HG02884 (cell line): ENCODE measurements around the gene OR2A2.
"Not testable (repeated sequence)": the region's sequence is repeated elsewhere in the genome, so short reads cannot be mapped to it uniquely, and the experiment has no call there.

ENCODE experiments used
- ATAC-seq: cut with Tn5 transposase; IDR thresholded peaks from one replicate; pipeline ENCODE4 v1.9.1; 2021; ENCODE audit warnings: mild to moderate bottlenecking, moderate library complexity; ENCODE audit not compliant: unreplicated experiment

OR2A2 gene

GRCh38 chr7:144109283-144109682 lies at the start of gene OR2A2:
Gene OR2A2, plus strand, starts transcription at chr7:144109583. Its CDS starts 0 bp downstream, at chr7:144109583.
- ATAC-seq: no peak

DNA sequence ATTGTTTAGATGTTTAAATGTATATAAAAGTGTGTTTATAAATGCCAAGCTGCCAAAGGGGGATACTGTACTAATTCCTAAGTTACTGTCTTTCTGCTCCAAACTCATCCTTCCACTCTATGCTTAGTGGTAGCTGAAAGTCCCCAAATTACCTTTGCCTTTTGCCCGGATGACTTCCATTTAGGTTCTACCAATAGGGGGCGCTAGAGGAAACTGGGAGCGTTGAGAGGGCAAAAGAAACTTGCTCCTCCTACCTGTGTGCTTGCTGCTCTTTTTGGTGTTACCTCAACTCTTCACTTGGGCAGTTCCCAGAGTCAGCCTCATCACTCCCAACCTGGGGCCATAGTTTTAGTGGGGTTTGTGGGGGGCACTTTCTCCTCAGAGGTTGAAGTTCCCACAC lies 45.7 kb upstream of the OR2A2 start:
- ATAC-seq: no peak

DNA sequence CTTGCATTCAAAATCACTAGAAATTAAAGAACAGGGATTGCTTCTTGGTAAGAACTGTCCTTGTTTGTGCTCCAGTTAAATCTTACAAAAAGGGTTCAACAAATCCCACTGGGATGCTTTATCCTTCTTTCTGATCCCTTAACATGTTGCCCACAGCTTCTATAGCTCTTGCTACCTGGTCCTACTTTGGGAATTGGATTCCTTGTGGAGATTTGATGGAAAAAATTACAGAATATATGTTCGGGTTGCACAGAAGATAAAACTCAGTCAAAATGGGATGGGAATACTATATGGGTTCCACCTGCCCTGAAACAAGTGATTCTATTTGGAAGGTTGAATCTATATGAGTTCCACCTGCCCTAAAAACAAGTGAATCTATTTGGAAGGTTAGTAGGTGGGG lies 39.9 kb upstream of the OR2A2 start, which contains the start of gene OR2A25:
TSS of gene OR2A25 (plus strand) at position 301 of the 400 bp plus-strand sequence. CDS start 4,409 bp downstream, outside the sequence.
- ATAC-seq: no peak

DNA sequence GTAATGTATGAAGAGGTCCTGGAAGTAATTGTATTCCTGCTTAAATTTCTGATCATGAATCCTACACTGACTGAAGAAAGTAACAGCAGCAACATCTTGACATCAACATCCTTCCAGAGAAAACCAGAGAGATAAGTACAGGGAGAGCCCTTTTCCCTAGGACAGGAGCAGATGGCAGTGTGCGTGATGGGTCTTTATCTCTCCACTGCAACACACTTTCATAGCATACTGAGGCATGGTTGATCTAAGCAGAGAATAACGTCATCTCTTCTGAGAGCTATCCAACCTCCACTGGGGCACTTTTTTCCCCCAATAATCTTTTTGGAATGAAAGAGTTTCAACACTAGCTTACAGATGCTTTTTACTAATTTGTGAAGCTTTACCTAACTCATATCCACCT lies 39.4 kb upstream of the OR2A2 start:
- ATAC-seq: no peak

- no peak for ATAC-seq
These were observed 35.0 kb upstream of the OR2A2 start for GRCh38 chr7:144074374-144074773.

GRCh38 chr7:144085978-144086377 lies 23.4 kb upstream of the OR2A2 start, which contains the start of gene OR2A12:
Gene OR2A12, plus strand, starts transcription at chr7:144086278. Its CDS starts 8,830 bp downstream, at chr7:144095108.
- no peak for ATAC-seq

DNA sequence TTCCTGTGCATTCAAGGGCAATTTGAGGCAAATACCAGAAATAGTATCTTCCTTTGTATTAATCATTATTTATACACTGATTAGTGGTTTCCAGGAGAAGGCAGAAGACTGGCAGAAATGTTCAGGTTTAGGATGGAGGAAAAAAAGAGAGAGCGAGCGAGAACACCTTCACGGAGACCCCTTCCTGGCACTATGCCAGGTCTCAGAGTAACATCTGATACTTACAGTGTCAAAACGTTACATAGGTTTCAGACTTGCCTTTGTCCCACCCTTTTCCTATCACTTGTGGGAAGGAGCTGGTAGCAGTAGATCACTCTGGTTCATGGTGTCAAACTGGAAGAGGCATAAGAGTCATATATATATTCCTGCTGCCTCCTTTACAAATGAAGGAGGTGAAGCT lies 22.7 kb upstream of the OR2A2 start:
- ATAC-seq: no peak

DNA sequence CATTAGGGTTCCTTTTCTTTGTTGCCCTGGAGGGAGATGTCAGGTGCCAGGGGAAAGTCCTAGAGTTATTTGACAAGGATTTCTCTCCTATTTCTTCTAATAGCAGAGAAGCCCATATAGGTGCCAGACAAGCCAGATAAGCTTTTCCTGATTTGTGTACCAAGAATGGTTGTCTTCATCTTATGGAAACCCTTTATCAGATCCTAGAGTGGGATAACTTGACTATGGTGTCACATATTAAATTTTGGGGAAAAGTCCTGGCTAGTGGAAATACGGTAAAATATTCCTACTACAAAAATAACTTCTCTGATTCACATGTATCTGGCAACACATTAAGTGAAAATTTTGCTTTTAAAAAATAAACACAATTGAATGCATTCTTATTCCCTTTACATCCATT lies 22.2 kb upstream of the OR2A2 start:
- ATAC-seq: no peak

DNA sequence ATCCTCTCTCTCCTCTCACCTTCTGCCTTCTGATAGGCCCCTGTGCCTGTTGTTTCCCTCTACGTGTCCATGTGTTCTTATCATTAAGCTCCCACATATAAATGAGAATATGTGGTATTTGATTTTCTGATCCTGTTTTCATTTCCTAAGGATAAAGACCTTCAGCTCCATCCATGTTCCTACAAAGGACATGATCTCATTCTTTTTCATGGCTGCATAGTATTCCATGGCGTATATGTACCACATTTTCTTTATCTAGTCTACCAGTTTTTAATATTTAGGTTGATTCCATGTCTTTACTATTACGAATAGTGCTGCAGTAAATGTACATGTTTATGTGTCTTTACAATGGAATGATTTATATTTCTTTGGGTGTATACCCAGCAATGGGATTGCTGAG lies 18.7 kb upstream of the OR2A2 start:
- ATAC-seq: no peak

DNA sequence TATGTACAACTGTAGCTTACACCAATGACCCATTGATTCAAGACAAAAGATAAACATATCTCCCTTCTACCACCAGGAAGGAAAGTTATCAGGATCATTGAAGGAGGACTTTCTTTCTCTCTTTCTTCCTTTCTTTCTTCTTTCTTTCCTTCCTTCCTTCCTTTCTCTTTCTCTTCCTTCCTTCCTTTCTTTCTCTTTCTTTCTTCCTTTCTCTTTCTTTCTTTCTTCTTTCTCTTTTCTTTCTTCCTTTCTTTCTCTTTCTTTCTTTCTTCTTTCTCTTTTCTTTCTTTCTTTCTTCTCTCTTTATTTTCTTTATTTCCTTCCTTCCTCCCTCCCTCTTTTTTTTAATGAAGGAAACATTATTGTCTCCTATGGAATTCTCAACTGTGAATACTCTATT lies 10.6 kb upstream of the OR2A2 start:
- no peak for ATAC-seq

DNA sequence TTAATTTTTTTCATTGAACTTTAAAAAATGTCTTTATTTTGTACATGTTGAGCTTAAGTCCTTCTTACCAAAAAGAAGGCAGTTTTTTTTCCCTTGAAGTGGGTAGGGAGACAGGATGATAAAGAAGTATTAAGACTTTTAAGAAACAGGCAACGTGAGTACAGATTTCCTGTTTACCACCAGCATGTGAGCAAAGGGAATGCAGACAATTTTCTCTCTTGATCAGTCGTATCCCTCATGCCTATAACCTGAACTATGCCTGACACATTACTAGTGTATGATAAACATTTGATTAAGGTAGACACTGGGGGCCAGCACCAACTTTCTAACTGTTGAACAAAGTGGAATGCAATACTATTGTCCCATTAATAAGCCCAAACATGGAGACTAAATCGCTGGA lies 8.8 kb upstream of the OR2A2 start:
- ATAC-seq: no peak

GRCh38 chr7:144102041-144102440 lies 7.3 kb upstream of the OR2A2 start:
- no peak for ATAC-seq

DNA sequence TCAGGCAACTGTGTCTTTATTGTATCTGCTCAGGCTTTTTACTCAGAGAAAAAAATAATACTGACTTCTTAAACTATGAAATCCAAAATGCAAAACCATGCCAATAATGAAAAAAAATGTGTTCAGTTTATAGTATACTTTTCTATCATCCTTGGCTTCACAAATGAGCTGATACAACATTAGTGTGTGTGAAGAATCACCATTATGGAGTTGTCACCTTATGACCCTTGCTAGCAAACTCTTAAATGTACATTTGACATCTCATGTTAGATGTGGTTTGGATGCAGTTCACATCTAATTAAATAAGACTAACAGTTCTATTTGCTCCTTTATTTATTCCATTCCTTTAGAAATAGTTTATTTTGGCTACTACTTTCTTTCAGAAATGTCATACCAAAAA lies 4.2 kb upstream of the OR2A2 start:
- no peak for ATAC-seq

GRCh38 chr7:144110272-144110671 lies 889 bp downstream of the OR2A2 start:
- no peak for ATAC-seq

DNA sequence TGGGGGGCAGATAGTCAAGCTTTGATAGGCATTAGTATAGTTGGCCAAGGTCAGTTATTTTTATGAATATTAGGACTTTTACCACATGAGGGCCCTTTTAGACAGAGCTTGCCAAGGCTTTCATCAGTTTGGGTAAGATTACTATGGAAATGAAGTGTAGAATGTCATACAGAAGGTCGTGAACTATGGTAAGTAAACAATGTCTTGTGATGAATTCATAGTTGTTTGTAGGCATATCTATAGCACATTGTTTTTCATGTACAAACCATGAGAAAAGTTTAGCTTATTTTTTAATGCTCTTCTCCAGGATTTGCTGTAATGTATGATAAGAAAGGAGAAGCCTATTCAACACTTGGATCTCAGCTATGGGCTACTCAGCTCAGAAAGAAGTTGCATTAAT lies 4.3 kb downstream of the OR2A2 start:
- no peak for ATAC-seq

DNA sequence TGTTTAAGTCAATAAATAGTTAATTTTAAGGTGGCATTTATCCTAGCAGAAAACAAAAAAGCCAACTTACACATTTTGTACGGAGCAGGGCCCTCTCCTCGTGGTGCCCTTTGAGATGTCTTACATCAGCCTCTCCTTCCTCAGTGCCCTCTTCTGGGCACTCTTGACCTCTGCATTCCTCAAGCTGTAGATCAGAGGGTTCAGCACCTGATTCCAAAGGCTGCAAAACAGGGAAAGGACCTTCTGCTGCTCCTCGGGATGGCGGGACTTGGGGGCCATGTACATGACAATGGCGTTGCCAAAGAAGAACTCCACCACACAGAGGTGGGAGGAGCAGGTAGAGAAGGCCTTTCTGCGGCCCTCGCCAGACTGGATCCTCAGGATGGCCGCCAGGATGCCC lies 9.0 kb downstream of the OR2A2 start:
- no peak for ATAC-seq

DNA sequence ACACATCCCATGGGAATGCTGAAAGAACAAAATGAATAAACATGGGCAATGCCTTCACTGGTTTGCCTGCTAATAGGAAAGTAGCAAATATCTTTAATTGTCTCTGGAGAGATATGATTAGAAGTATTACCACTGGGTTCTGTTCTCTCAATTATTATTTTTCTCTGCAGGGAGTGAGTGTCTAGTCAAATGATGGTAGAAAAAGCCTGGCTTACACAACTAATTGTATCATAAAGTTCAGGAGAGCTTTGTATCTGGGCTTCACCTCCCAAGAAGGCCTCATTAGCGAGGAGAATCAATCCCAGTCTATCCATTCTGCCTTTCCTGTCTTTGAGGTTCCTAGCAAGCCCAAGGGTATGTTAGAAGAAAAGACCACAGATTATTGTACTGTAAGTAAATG lies 13.5 kb downstream of the OR2A2 start, which contains the start of gene OR2A14:
TSS of gene OR2A14 (plus strand) at position 301 of the 400 bp plus-strand sequence. CDS start 5,937 bp downstream, outside the sequence.
- ATAC-seq: no peak

DNA sequence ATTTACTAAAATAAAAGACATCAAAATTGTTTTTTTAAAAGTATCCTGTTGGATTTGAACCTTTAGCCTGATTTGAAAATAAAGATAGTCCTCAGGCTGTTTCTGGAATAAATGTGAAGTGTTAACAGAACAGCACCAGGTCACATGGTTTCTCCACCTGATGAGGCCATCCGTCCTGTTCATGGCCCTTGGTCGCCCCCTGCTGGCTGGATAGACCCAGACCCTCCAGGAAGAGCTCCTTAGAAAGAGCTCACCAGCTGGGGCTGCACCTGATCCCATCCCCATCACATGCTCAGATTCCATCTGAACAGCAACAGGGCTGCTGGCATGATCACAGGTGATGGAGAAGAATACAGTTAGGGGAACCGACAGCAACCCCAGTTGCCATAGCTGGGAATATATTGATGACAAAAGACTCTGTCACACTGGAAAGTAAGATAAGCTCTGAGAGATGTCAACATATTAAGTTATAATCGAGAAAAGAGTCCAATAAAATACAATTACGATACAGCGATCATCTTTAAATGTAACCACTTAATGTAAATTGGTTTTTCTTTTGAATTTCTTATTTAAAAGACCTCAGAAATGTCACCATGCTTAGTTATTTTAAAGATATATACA lies 18.4 kb downstream of the OR2A2 start:
- peak; percentile 100 for ATAC-seq

- ATAC-seq: not testable (repeated sequence)
These were observed 20.2 kb downstream of the OR2A2 start for GRCh38 chr7:144129601-144130000.

DNA sequence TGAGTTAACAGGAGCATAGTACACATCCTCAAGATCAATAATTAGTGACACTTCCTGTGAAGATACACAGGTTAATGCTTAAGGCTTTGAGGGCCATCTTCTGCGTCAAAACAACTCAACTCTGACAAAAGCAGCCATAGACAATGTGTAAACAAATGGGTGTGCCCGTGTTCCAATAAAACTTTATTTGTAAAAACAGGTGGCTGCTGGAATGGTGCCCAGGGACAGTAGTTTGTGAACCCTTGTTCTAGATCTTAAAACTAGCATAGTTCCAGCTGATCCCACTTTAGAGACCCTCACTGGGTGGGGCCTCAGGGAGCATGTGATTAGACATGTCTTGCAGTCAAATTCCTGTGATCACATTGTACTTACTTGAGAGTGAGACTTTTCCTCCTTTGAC lies 21.3 kb downstream of the OR2A2 start:
- ATAC-seq: no peak

DNA sequence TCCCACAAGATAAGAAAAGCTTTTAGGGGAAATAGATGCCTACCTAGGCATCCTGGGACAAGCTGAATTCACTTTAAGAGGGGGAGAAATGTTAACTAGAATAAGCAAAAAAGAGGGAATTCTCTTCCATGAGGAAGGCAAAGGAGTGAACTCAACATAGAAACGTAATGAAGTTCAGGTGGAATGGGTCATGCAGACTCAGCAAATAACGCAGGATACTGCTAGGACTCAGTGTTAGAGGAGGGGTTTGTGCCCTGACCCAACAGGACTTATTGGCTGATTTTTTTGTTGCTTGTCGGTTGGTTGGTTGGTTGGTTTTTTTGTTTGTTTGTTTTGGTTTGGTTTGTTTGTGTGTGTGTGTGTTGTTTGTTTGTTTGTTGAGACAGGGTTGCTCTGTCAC lies 22.9 kb downstream of the OR2A2 start:
- no peak for ATAC-seq

GRCh38 chr7:144133307-144133706 lies 23.9 kb downstream of the OR2A2 start:
- ATAC-seq: no peak

- no peak for ATAC-seq
These were observed 24.7 kb downstream of the OR2A2 start for GRCh38 chr7:144134116-144134515.
